RWPE1 (cell line): Measurements from ENCODE around the gene SEMA5A.

Source experiments
- CTCF ChIA-PET: fragments of 350-600 bp; sonication (Branson Sonifier 250); formaldehyde crosslinking; extraction: SDS; loops from one replicate; lab custom pipeline; 2021; lab: Yijun Ruan, JAX
- POLR2A ChIA-PET: fragments of 400-600 bp; formaldehyde crosslinking; extraction: SDS; loops from one replicate; lab custom pipeline; 2020; ENCODE audit warnings: antibody characterized with exemption; ENCODE audit not compliant: low non-redundant PET; lab: Yijun Ruan, JAX
- DNase-seq: peaks from one replicate; pipeline ENCODE4 v3.0.0; 2012; ENCODE audit warnings: low spot score
- H3K27ac ChIP-seq: fragments of 450-650 bp; 2 replicates; pipeline ENCODE4 v1.5.1; 2017
- TF ChIP-seq, protein P1 (sequence below): fragments of 450-650 bp; conservative IDR thresholded peaks from 2 replicates; pipeline ENCODE4 v1.5.1; 2017; ENCODE audit warnings: low read depth, mild to moderate bottlenecking

The SEMA5A gene

DNA sequence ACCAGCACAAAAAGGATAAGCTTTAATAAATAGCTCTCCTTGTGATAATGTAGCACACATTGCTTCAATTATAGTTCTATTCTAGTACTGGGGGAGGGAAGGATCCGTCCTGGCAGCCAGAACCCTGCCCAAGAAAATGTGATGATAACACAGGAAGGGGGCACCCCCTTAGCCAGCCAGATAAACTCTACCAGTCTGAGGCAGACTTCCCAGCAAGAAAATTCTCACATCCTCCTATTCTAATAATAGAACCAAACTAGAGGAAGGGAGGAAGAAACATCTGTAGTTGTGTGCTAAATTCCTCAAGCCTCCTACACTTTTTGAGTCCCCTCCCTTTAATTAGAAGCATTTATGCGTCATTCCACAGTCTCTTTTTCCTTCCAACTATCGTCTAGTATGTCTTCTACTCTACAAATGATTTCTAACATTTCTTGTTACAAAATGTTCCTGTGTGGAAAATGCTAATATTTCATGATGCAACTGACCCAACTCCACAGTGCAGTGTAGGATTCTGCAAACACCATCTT, 261.0 kb downstream of the SEMA5A start:
- CTCF ChIA-PET, result no interaction called here
- no peak overlapping the region for H3K27ac ChIP-seq
- TF ChIP-seq, protein P1, sequence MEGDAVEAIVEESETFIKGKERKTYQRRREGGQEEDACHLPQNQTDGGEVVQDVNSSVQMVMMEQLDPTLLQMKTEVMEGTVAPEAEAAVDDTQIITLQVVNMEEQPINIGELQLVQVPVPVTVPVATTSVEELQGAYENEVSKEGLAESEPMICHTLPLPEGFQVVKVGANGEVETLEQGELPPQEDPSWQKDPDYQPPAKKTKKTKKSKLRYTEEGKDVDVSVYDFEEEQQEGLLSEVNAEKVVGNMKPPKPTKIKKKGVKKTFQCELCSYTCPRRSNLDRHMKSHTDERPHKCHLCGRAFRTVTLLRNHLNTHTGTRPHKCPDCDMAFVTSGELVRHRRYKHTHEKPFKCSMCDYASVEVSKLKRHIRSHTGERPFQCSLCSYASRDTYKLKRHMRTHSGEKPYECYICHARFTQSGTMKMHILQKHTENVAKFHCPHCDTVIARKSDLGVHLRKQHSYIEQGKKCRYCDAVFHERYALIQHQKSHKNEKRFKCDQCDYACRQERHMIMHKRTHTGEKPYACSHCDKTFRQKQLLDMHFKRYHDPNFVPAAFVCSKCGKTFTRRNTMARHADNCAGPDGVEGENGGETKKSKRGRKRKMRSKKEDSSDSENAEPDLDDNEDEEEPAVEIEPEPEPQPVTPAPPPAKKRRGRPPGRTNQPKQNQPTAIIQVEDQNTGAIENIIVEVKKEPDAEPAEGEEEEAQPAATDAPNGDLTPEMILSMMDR, result no peak
- POLR2A ChIA-PET, result no interaction called here
- DNase-seq, result no peak

DNA sequence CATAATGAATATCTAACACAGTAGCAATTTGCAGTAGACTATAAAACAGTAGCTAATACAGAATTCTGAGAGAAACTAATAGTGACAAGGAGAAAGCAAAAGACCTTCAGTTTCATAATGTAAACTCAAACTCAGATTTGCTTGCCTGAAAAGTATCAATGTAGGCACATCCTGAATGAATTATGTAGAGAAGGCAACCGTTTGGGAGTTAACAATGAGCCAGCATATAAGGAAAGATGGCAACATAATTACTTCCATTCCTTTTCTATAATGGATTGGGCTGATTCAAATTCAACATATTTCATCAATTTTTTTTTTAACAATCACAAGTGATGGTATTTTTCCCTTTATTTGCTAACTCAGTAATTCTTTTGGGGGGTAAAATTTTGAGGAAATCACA, 261.6 kb downstream of the SEMA5A start:
- CTCF ChIA-PET, result no interaction called here
- TF ChIP-seq, protein P1, result no peak
- POLR2A ChIA-PET, result no interaction called here
- no peak overlapping the region for H3K27ac ChIP-seq
- DNase-seq, result no peak

DNA sequence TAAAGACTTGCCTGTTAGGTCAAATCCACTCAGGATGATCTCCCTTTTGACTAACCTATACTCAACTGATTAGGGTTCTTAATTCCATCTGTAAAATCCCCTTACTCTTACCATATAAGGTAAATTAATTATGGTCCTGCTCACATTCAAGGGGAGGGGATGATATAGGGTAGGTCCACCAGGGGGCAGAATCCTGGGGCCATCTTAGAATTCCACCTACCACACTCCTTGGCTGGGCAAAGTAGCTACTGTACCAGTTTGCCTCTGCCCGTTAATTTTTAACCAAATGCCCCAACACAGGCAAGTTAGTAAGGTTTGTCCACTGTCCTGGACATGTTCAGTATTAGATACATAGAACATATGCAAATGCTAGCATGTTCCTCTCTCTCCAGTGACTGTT, 262.4 kb downstream of the SEMA5A start:
- DNase-seq, result no peak
- TF ChIP-seq, protein P1, result no peak
- H3K27ac ChIP-seq, result no peak overlapping the region
- ChIA-PET POLR2A (no interaction called here), CTCF (no interaction called here)

DNA sequence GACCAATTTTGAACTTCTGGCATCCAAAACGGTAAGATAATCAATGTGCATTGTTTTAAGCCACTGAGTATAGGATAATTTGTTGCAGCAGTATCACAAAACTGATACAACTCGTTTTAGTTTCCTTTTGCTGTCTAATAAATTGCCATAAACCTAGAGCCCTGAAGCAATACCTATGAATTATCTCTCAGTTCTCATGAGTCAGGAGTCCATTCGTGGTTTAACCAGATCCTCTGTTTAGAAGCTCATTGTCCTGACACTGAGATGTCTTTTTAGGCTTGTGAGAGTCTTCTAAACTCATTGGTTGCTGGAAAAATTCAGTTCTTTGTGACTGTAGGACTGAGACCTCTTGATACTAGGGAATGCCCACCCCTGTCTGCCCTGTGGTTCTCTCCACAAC, 262.9 kb downstream of the SEMA5A start:
- H3K27ac ChIP-seq, result no peak overlapping the region
- no peak for DNase-seq
- ChIA-PET CTCF (no interaction called here), POLR2A (no interaction called here)
- TF ChIP-seq, protein P1, result no peak

DNA sequence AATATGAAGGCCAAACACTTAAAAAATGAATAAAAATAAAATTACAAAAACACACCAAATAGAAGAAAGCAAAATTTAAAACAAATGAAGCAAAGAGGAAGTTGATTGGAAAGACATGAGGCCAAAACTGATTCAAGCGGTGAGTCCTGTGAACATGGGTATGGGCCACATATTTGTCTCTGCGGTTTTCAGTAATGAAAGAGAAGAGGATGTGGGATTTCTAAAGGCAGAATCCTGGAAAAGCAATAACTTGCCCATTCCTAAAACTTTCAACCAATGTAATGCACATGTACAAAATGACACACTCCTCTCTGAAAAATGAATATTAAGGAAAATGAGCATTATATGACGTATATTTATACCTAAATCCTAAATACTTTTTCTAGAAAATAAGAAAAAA, 263.7 kb downstream of the SEMA5A start:
- DNase-seq, result no peak
- ChIA-PET POLR2A (no interaction called here), CTCF (no interaction called here)
- TF ChIP-seq, protein P1, result no peak
- H3K27ac ChIP-seq, result no peak overlapping the region

DNA sequence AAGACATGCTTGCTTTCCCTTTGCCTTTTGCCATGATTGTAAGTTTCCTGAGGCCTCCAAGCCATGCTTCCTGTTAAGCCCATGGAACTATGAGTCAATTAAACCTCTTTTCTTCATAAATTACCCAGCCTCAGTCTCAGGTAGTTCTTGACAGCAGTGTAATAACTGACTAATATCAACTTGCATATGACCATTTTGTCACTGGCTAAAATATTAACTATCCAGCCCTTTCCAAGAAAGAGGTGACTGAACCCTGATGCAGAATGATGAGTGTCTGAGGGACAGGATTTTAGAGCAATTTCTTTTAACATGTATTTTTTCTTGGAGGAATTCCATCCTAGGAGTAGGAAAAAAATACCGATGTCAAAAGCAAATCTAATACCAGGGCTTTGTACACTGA, 266.1 kb downstream of the SEMA5A start:
- ChIA-PET CTCF (no interaction called here), POLR2A (no interaction called here)
- no peak overlapping the region for H3K27ac ChIP-seq
- no peak for DNase-seq
- TF ChIP-seq, protein P1, result no peak
